Left ventricle myocardium inferior (tissue), 1 donor: ENCODE results near the gene ZCCHC24. TPM values are rescaled to one million over a fixed set of nuclear protein-coding genes. Genes with fewer than 3 reads are reported as not detected.

Experiments
- DNase-seq: peaks from one replicate; pipeline ENCODE4 v3.0.0-alpha.2; 2020
- H3K27ac ChIP-seq: fragments of 200-600 bp; replicated peaks from 2 replicates; pipeline ENCODE4 v1.8.0; 2021
- H3K27me3 ChIP-seq: fragments of 200-600 bp; 2 replicates; pipeline ENCODE4 v1.8.0; 2021; ENCODE audit warnings: low read depth
- H3K36me3 ChIP-seq: fragments of 200-600 bp; 2 replicates; pipeline ENCODE4 v1.8.0; 2021
- H3K4me1 ChIP-seq: fragments of 200-600 bp; 2 replicates; pipeline ENCODE4 v1.8.0; 2021
- H3K4me3 ChIP-seq: fragments of 200-600 bp; 2 replicates; pipeline ENCODE4 v1.8.0; 2021; ENCODE audit warnings: mild to moderate bottlenecking, moderate library complexity
- H3K9me3 ChIP-seq: fragments of 200-600 bp; replicated peaks from 2 replicates; pipeline ENCODE4 v1.8.0; 2021
- intact Hi-C: fragments of 100-400 bp; cut with micrococcal nuclease; formaldehyde crosslinking; loops from one replicate; pipeline ENCODE4 v1.11.0; 2022
- total RNA-seq: library from RNA; stranded (reverse); fragmentation: NEBNext Ultra II Directional; extraction: Animal tissue kit (Norgen Biotek cat#: 25700); gene quantifications from one replicate; pipeline ENCODE4 v1.2.1, GENCODE V29; 2021
- TF ChIP-seq, protein P1 (sequence below): fragments of 200-600 bp; IDR thresholded peaks from 2 replicates; pipeline ENCODE4 v1.8.0; 2021; ENCODE audit warnings: antibody characterized with exemption, mild to moderate bottlenecking, borderline replicate concordance
- donor health status: DM: no; HTN: yes; CAD: no; lungs with severe emphysema.

ZCCHC24 gene
- total RNA-seq, 1 donor from 2014 or later = 47.5 TPM

DNA sequence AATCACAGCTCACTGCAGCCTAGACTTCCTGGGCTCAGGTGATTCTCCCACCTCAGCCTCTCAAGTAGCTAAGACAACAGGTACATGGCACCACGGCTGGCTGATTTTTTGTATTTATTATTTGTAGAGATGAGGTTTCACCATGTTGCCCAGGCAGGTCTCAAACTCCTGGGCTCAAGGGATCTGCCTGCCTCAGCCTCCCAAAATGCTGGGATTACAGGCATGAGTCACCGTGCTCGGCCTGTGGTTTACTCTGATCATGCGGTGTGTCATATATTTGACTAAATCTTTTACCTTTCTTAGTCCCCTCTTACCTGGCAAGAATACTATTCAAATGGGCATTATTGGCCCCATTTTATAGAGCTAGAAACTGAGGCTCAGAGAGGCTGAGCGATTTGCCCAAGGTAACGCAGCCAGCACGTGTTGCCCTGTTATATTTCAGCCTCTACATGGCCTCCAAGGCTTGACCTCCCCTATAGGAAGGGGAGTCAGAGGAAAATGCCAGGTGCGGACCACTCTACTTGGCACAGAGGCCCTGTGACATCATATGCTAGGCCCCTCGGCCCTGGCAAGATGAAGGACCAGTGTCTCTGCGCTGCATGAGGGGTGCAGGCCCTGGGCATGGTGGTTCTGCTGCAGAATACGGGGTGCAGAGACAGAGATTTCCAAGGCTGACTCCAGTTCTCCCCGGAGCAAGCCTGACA lies 8.2 kb downstream of the ZCCHC24 start:
- Histone ChIP-seq H3K9me3 (no peaks in the 10 kb centered on the region), H3K27ac (peak overlapping the region; percentile 90), H3K4me3 (no peak overlapping the region), H3K36me3 (peaks cover 9% of the 10 kb centered on the region), H3K4me1 (peaks cover 99% of the 10 kb centered on the region), H3K27me3 (no peaks in the 10 kb centered on the region)
- intact Hi-C loops = no loop called here
- DNase-seq = no peak
- TF ChIP-seq, protein P1, sequence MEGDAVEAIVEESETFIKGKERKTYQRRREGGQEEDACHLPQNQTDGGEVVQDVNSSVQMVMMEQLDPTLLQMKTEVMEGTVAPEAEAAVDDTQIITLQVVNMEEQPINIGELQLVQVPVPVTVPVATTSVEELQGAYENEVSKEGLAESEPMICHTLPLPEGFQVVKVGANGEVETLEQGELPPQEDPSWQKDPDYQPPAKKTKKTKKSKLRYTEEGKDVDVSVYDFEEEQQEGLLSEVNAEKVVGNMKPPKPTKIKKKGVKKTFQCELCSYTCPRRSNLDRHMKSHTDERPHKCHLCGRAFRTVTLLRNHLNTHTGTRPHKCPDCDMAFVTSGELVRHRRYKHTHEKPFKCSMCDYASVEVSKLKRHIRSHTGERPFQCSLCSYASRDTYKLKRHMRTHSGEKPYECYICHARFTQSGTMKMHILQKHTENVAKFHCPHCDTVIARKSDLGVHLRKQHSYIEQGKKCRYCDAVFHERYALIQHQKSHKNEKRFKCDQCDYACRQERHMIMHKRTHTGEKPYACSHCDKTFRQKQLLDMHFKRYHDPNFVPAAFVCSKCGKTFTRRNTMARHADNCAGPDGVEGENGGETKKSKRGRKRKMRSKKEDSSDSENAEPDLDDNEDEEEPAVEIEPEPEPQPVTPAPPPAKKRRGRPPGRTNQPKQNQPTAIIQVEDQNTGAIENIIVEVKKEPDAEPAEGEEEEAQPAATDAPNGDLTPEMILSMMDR = no peak

DNA sequence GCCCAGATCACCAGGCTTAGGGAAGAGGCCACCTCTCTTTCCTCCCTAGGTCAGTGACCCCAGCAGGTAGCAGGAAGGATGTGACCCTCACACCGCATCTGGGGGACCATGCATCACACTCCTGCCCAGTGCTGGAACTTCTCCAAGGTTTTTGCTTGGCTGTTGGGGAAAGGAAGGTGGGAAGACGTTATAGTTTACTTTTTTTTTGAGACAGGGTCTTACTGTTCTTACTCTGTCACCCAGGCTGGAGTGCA lies 8.6 kb downstream of the ZCCHC24 start:
- H3K27ac ChIP-seq = peak overlapping the region; percentile 90
- H3K4me3 ChIP-seq = no peak overlapping the region
- H3K9me3 ChIP-seq = no peaks in the 10 kb centered on the region
- DNase-seq = no peak
- intact Hi-C loops = no loop called here
- TF ChIP-seq, protein P1 = no peak
- no peaks in the 10 kb centered on the region for H3K27me3 ChIP-seq
- H3K36me3 ChIP-seq = peaks cover 14% of the 10 kb centered on the region
- H3K4me1 ChIP-seq = peaks cover 99% of the 10 kb centered on the region

DNA sequence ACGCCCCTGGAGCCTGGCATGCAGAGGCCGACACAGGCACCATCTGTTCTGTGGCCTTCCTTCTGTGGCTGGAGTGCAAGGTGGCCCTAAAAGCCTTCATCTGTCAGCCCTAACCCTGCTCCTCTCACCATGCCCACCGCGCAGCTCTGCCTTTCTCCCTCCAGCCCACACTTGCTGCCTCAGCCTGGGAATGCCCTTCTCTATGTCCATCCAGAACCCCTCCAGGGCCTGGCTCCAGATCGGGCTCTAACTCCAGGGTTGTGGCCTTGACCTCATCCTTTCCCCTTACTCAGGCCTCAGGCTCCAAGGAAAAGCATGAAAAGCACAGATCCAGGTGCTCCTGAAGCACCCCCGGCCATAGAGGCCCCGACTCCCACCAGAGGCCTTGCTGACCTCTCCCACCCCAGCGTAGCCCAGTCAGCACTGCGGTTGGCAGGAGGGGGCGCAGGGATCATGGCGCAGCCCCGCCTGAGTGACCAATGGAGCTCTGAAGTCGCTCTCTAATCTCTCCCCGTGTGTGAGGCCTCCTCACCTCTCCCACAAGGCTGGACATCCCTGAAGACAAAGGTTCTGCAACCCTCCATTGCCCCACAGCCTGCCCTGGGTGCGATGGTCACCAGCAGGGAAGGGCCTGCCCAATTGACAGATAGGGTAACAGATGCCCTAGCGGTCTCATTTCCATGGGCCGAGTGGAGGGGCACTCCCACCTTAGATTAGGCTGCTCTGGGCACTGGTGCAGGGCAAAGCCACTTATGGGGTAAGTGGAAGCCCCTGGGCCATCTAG lies 9.2 kb downstream of the ZCCHC24 start:
- no peaks in the 10 kb centered on the region for H3K27me3 ChIP-seq
- intact Hi-C loops = no loop called here
- no peak for DNase-seq
- H3K9me3 ChIP-seq = no peaks in the 10 kb centered on the region
- peaks cover 99% of the 10 kb centered on the region for H3K4me1 ChIP-seq
- TF ChIP-seq, protein P1 = no peak
- peak overlapping the region; percentile 45 for H3K4me3 ChIP-seq
- peaks cover 16% of the 10 kb centered on the region for H3K36me3 ChIP-seq
- H3K27ac ChIP-seq = peak overlapping the region; percentile 90

DNA sequence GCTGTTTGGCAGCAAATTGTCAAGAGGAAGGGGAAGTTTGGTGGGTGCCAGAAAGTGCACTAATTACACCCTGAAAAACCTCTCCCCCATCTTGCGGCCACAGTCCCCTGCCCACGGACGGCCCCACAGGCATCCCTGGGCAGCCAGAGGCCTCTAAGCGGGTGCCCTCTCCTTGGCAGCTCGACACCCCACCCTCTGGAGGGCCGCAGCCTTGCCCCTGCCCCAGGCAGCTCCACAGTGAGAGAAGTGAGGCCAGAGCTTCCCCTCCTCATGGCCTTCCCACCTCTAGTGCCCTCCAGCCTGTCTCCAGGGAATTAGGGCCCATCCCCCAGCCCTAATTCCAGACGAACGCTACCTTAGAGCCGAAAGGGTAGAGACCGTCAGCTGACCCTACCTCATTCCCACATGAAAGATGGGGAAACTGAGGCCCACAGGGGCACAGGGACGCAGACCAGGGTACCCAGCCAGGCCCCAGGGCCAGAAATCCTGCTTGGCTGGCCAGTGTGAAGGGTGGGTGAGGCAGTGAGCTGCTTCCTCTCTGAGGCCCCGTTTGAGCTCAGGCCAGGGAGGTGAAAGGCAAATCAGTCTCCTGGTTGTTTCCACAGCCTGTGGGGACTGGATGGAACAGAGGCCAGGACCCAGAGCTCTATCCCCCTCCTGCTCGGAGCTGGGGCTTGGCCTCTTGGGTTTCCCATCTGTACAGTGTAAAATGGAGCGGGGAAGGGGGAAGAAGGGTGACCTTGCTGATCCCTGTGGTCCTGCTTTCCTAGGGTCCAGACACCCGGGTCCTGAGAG lies 10.0 kb downstream of the ZCCHC24 start:
- H3K36me3 ChIP-seq = peaks cover 19% of the 10 kb centered on the region

DNA sequence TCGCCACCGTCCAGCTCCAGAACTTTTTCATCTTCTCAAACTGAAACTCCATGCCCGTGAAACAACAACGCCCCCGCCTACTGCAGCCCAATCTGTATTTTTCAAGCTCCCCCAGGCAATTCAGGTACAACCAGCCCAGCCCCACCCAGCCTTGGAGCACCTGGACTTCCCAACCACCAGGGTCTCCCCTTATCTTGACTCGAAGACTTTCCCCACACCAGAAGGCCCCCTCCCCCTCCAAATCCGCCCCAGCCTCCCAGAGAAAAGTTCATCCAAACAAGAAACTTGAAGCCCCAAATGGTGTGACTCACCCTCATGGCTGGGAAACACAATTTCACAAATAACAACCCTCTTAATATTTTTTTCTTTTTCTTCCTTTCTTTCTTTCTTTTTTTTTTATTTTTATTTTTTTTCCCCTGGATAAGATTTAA lies 10.6 kb downstream of the ZCCHC24 start:
- peaks cover 19% of the 10 kb centered on the region for H3K36me3 ChIP-seq
- H3K4me1 ChIP-seq = peaks cover 99% of the 10 kb centered on the region
- intact Hi-C loops = no loop called here
- H3K27ac ChIP-seq = peak overlapping the region; percentile 90
- no peaks in the 10 kb centered on the region for H3K9me3 ChIP-seq
- DNase-seq = no peak
- H3K27me3 ChIP-seq = no peaks in the 10 kb centered on the region
- TF ChIP-seq, protein P1 = no peak
- H3K4me3 ChIP-seq = peak overlapping the region; percentile 45

More for the DNA sequence above, 10.0 kb downstream of the ZCCHC24 start:
- Histone ChIP-seq H3K4me1 (peaks cover 100% of the 10 kb centered on the region), H3K9me3 (no peaks in the 10 kb centered on the region), H3K4me3 (peak overlapping the region; percentile 45), H3K27ac (peak overlapping the region; percentile 90), H3K27me3 (no peaks in the 10 kb centered on the region)
- TF ChIP-seq, protein P1 = no peak
- peak; percentile 52 for DNase-seq
- intact Hi-C loops = no loop called here
